ENCODE results near the gene RRM2.

Gene RRM2

GRCh38 chr2:10160203-10160955 lies 37.8 kb downstream of the RRM2 start:
- no peak for DNase-seq (ENCODE audit: low read depth in 1 of 2, low spot score in 1 of 2)
- H3K4me3 ChIP-seq (replicated peaks; ENCODE audit: insufficient read depth, low read length): no peak overlapping the region
- no peak overlapping the region for H3K27ac ChIP-seq (replicated peaks)
- H3K27me3 ChIP-seq (ENCODE audit: insufficient read depth, poor library complexity, severe bottlenecking): no peaks in the 10 kb centered on the region
- TF ChIP-seq, protein P1, sequence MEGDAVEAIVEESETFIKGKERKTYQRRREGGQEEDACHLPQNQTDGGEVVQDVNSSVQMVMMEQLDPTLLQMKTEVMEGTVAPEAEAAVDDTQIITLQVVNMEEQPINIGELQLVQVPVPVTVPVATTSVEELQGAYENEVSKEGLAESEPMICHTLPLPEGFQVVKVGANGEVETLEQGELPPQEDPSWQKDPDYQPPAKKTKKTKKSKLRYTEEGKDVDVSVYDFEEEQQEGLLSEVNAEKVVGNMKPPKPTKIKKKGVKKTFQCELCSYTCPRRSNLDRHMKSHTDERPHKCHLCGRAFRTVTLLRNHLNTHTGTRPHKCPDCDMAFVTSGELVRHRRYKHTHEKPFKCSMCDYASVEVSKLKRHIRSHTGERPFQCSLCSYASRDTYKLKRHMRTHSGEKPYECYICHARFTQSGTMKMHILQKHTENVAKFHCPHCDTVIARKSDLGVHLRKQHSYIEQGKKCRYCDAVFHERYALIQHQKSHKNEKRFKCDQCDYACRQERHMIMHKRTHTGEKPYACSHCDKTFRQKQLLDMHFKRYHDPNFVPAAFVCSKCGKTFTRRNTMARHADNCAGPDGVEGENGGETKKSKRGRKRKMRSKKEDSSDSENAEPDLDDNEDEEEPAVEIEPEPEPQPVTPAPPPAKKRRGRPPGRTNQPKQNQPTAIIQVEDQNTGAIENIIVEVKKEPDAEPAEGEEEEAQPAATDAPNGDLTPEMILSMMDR (IDR thresholded peaks at IDR 0.05; ENCODE audit: insufficient read depth, low read length): no peak
- TF ChIP-seq POLR2AphosphoS5 (IDR thresholded peaks at IDR 0.05; ENCODE audit: low read depth) (no peak), GABPA (IDR thresholded peaks at IDR 0.05; ENCODE audit: low read depth) (no peak), SPI1 (IDR thresholded peaks at IDR 0.05; ENCODE audit: borderline replicate concordance, low read depth) (no peak)
- TF ChIP-seq, protein P2, sequence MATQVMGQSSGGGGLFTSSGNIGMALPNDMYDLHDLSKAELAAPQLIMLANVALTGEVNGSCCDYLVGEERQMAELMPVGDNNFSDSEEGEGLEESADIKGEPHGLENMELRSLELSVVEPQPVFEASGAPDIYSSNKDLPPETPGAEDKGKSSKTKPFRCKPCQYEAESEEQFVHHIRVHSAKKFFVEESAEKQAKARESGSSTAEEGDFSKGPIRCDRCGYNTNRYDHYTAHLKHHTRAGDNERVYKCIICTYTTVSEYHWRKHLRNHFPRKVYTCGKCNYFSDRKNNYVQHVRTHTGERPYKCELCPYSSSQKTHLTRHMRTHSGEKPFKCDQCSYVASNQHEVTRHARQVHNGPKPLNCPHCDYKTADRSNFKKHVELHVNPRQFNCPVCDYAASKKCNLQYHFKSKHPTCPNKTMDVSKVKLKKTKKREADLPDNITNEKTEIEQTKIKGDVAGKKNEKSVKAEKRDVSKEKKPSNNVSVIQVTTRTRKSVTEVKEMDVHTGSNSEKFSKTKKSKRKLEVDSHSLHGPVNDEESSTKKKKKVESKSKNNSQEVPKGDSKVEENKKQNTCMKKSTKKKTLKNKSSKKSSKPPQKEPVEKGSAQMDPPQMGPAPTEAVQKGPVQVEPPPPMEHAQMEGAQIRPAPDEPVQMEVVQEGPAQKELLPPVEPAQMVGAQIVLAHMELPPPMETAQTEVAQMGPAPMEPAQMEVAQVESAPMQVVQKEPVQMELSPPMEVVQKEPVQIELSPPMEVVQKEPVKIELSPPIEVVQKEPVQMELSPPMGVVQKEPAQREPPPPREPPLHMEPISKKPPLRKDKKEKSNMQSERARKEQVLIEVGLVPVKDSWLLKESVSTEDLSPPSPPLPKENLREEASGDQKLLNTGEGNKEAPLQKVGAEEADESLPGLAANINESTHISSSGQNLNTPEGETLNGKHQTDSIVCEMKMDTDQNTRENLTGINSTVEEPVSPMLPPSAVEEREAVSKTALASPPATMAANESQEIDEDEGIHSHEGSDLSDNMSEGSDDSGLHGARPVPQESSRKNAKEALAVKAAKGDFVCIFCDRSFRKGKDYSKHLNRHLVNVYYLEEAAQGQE (IDR thresholded peaks at IDR 0.05; ENCODE audit: insufficient replicate concordance, low read depth): no peak

GRCh38 chr2:10161206-10161931 lies 38.8 kb downstream of the RRM2 start:
- no peak for TF ChIP-seq POLR2AphosphoS5 (IDR thresholded peaks at IDR 0.05; ENCODE audit: low read depth)
- TF ChIP-seq SPI1 (IDR thresholded peaks at IDR 0.05; ENCODE audit: borderline replicate concordance, low read depth): no peak
- TF ChIP-seq, protein P1 (IDR thresholded peaks at IDR 0.05; ENCODE audit: insufficient read depth, low read length): no peak
- TF ChIP-seq, protein P2 (IDR thresholded peaks at IDR 0.05; ENCODE audit: insufficient replicate concordance, low read depth): no peak
- TF ChIP-seq GABPA (IDR thresholded peaks at IDR 0.05; ENCODE audit: low read depth): no peak
- DNase-seq (ENCODE audit: low read depth in 1 of 2, low spot score in 1 of 2): no peak

GRCh38 chr2:10161961-10162441 lies 39.5 kb downstream of the RRM2 start:
- Histone ChIP-seq H3K4me3 (replicated peaks; ENCODE audit: insufficient read depth, low read length) (no peak overlapping the region), H3K27ac (replicated peaks) (no peak overlapping the region), H3K27me3 (ENCODE audit: insufficient read depth, poor library complexity, severe bottlenecking) (no peaks in the 10 kb centered on the region)
- DNase-seq (ENCODE audit: low read depth in 1 of 2, low spot score in 1 of 2): no peak
- TF ChIP-seq, protein P1 (IDR thresholded peaks at IDR 0.05; ENCODE audit: insufficient read depth, low read length): no peak
- TF ChIP-seq POLR2AphosphoS5 (IDR thresholded peaks at IDR 0.05; ENCODE audit: low read depth) (no peak), GABPA (IDR thresholded peaks at IDR 0.05; ENCODE audit: low read depth) (no peak), SPI1 (IDR thresholded peaks at IDR 0.05; ENCODE audit: borderline replicate concordance, low read depth) (no peak)
- TF ChIP-seq, protein P2 (IDR thresholded peaks at IDR 0.05; ENCODE audit: insufficient replicate concordance, low read depth): no peak

More at GRCh38 chr2:10161206-10161931, 38.8 kb downstream of the RRM2 start:
- H3K4me3 ChIP-seq (replicated peaks; ENCODE audit: insufficient read depth, low read length): no peak overlapping the region
- no peaks in the 10 kb centered on the region for H3K27me3 ChIP-seq (ENCODE audit: insufficient read depth, poor library complexity, severe bottlenecking)
- no peak overlapping the region for H3K27ac ChIP-seq (replicated peaks)
